HepG2 (cell line): Measurements from ENCODE around the gene UGT2A3.

Experiments
- BRCA1 ChIP-seq: sonication (generic); formaldehyde crosslinking; IDR thresholded peaks from 2 replicates; pipeline ENCODE4 v1.4.0; 2020; ENCODE audit warnings: missing genetic modification reagents
- ELF4 ChIP-seq: sonication (generic); formaldehyde crosslinking; IDR thresholded peaks from 2 replicates; pipeline ENCODE4 v1.5.0; 2020; ENCODE audit warnings: missing genetic modification reagents, mild to moderate bottlenecking, moderate library complexity, borderline replicate concordance
- EZH2 ChIP-seq: conservative IDR thresholded peaks from 2 replicates; pipeline ENCODE4 v1.6.1; 2012; ENCODE audit warnings: mild to moderate bottlenecking, low read depth, low read length, moderate library complexity
- FOXK1 ChIP-seq: sonication (generic); formaldehyde crosslinking; IDR thresholded peaks from 2 replicates; pipeline ENCODE4 v1.4.0; 2020; ENCODE audit warnings: low read depth, missing genetic modification reagents, borderline replicate concordance
- USF2 ChIP-seq, 2 experiments: sonication (generic) in 1 of 2; formaldehyde crosslinking in 1 of 2; IDR thresholded peaks; 2 replicates each; pipeline versions ENCODE4 v1.5.1 to v1.6.1; 2011 to 2020; ENCODE audit warnings: borderline replicate concordance in 1 of 2, low read depth in 1 of 2, low read length in 1 of 2, mild to moderate bottlenecking in 1 of 2, missing genetic modification reagents in 1 of 2, moderate library complexity in 1 of 2
- ZNF724P ChIP-seq: sonication (generic); formaldehyde crosslinking; IDR thresholded peaks from 2 replicates; pipeline ENCODE4 v1.8.0; 2022; ENCODE audit warnings: missing genetic modification reagents, borderline replicate concordance

DNA sequence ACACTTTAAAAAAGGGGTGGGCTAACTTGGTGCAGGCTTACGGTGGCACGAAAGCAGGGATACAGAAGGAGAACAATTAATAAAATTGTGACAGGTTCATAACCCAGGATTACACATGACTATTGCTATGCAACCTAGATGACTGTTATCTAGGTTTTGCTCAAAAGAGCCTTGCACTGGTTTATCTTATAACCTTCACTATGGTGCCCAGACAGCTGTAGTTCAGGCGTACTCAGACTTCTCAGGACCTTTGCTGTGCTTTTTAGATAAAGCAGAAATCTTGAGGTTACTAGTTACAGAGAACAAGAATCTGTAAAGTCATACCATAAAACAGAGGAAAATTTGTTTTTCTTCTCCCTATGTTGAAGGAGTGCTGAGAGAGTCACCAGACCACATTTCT, 44.4 kb downstream of the UGT2A3 start:
- TF ChIP-seq EZH2 (no peak), ELF4 (CRISPR knock-in tag) (no peak), USF2 (IDR thresholded peaks at IDR 0.05; ENCODE audit: low read depth, low read length) (no peak), USF2 (CRISPR knock-in tag; IDR thresholded peaks at IDR 0.05; ENCODE audit: borderline replicate concordance) (no peak), BRCA1 (CRISPR knock-in tag) (no peak), ZNF724P (CRISPR knock-in tag) (no peak), FOXK1 (CRISPR knock-in tag) (no peak)
